Stimulated activated CD4-positive, alpha-beta T cell treated with anti-CD3 and anti-CD28 coated beads, Interleukin-1b, Interleukin-23, amount 100 ng/mL, for 4 hours (primary cell): Measurements from ENCODE around the gene FDX1.

Source experiments
- DNase-seq, 2 donors: peaks; one replicate each; pipeline ENCODE4 v3.0.0-alpha.2; 2020; ENCODE audit warnings: low read depth in 2 of 2

FDX1 gene

GRCh38 chr11:110507328-110507727 lies 77.6 kb downstream of the FDX1 start:
- DNase-seq: no peak

DNA sequence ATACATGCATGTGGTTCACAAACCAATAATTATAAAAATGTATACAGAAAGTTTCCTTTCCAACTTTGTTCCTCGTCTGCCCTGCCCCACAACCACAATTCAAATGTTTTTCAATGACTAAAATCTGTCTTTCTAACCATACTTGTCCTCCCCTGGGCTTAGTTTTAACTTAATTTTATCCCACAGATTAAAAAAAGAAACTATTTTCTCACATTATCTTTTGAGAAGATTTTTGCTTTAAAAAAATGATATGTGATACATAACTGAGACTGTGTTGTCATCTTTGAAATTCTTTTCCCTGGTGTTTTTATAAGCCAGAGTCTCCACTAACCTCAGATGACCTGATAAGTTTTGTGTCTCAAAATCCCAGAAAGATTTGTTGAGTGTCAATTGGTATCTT lies 79.0 kb downstream of the FDX1 start:
- no peak for DNase-seq

GRCh38 chr11:110509472-110509871 lies 79.7 kb downstream of the FDX1 start:
- DNase-seq: no peak

- no peak for DNase-seq
Measured at GRCh38 chr11:110512026-110512425, 82.3 kb downstream of the FDX1 start.

DNA sequence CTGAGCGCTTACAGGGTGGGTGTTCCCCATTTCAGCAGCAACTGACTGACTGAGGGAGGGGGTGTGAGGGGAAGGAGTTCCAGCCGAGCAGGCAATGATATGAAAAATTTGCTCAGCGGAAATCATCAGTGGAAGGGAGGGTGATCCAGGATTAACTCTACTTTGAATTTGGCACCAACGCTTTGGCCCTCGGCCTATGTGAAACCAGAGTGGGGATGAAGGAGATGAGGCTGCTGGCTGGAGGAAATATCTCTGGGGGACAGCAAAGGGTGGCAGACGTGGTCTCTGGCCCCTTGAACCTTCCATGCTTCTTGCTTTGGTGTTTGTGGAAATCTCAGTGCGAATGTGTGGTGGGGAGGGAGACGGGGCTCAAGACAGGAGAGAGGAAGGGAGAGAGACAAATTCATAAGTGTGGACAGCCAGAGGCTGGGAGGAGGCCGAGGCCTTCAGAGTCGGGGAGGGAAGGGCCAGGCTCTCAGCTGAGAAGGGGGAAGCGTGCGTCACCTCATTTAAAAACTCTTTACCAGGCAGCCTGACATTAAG lies 83.6 kb downstream of the FDX1 start:
- DNase-seq: no peak

- DNase-seq: no peak
Measured at GRCh38 chr11:110513846-110514437, 84.2 kb downstream of the FDX1 start.
